OCI-LY7 (cell line): ENCODE measurements around the gene EPB41L1. TPM values are rescaled to one million over a fixed set of nuclear protein-coding genes. Genes with fewer than 3 reads are reported as not detected.

Source experiments
- BruUV-seq: library from RNA; stranded (reverse); fragments of 400-500 nt; replicated peaks from 2 replicates; lab custom pipeline; 2021; lab: Mats Ljungman, UMichigan
- CTCF ChIA-PET: fragments of 300-600 bp; sonication (Branson Sonifier 250); formaldehyde crosslinking; loops from one replicate; lab custom pipeline; 2022; ENCODE audit warnings: antibody characterized with exemption; ENCODE audit not compliant: unreplicated experiment; lab: Charles Lee
- POLR2A ChIA-PET: fragments of 300-600 bp; sonication (Branson Sonifier 250); formaldehyde crosslinking; loops from one replicate; lab custom pipeline; 2022; ENCODE audit warnings: antibody characterized with exemption; lab: Charles Lee
- DNase-seq: peaks from one replicate; pipeline ENCODE4 v3.0.0-alpha.2; 2015; ENCODE audit warnings: low spot score
- H2AFZ ChIP-seq: fragments of 200-600 bp; sonication (generic), shearing (Covaris generic); 2 replicates; pipeline ENCODE4 v1.6.1; 2014; ENCODE audit warnings: mild to moderate bottlenecking, antibody characterized with exemption, low read length, moderate library complexity
- H3K27ac ChIP-seq: fragments of 200-600 bp; sonication (generic); 2 replicates; pipeline ENCODE4 v1.5.1; 2014; ENCODE audit warnings: mixed run types, low read depth, mild to moderate bottlenecking, moderate library complexity, low read length, inconsistent platforms; ENCODE audit not compliant: poor library complexity, severe bottlenecking
- H3K36me3 ChIP-seq: fragments of 200-600 bp; sonication (generic); 2 replicates; pipeline ENCODE4 v1.6.1; 2014; ENCODE audit warnings: mild to moderate bottlenecking, antibody characterized with exemption, low read length, moderate library complexity, mixed read lengths; ENCODE audit not compliant: insufficient read depth
- H3K4me1 ChIP-seq: fragments of 200-600 bp; sonication (generic); 2 replicates; pipeline ENCODE4 v1.5.1; 2014; ENCODE audit warnings: mild to moderate bottlenecking, low read length; ENCODE audit not compliant: insufficient read depth, poor library complexity, severe bottlenecking
- H3K4me2 ChIP-seq: fragments of 200-600 bp; sonication (generic); 2 replicates; pipeline ENCODE4 v1.6.1; 2014; ENCODE audit warnings: mild to moderate bottlenecking, low read length
- H3K4me3 ChIP-seq: fragments of 200-600 bp; sonication (generic); 2 replicates; pipeline ENCODE4 v1.5.1; 2014; ENCODE audit warnings: mild to moderate bottlenecking, low read depth, low read length; ENCODE audit not compliant: poor library complexity, severe bottlenecking
- H3K79me2 ChIP-seq: fragments of 200-600 bp; sonication (generic); 2 replicates; pipeline ENCODE4 v1.6.1; 2016; ENCODE audit warnings: low read depth, mild to moderate bottlenecking, low read length, moderate library complexity, mixed read lengths; ENCODE audit not compliant: insufficient read depth
- H3K9me2 ChIP-seq: fragments of 200-600 bp; sonication (generic); 2 replicates; pipeline ENCODE4 v1.6.1; 2016; ENCODE audit warnings: mild to moderate bottlenecking, low read length, mixed read lengths; ENCODE audit not compliant: insufficient read depth
- H3K9me3 ChIP-seq: fragments of 200-600 bp; sonication (generic); 2 replicates; pipeline ENCODE4 v1.6.1; 2014; ENCODE audit warnings: mild to moderate bottlenecking, mixed run types, low read length, mixed read lengths
- H4K20me1 ChIP-seq: fragments of 200-600 bp; sonication (generic); 2 replicates; pipeline ENCODE4 v1.6.1; 2014; ENCODE audit warnings: mild to moderate bottlenecking, antibody characterized with exemption, low read length, moderate library complexity, mixed read lengths; ENCODE audit not compliant: insufficient read depth
- CTCF ChIP-seq: fragments of 200-600 bp; sonication (generic); conservative IDR thresholded peaks from 2 replicates; pipeline ENCODE4 v1.5.1; 2014; ENCODE audit warnings: mild to moderate bottlenecking, antibody characterized with exemption, low read length, moderate library complexity, mixed read lengths
- EZH2phosphoT487 ChIP-seq: fragments of 200-600 bp; sonication (generic); IDR thresholded peaks from 2 replicates; pipeline ENCODE4 v1.6.1; 2018; ENCODE audit warnings: low read depth, borderline replicate concordance, mild to moderate bottlenecking, mixed run types, antibody characterized with exemption, low read length, moderate library complexity, mixed read lengths
- intact Hi-C: fragments of 100-400 bp; cut with micrococcal nuclease; formaldehyde crosslinking; loops from one replicate; pipeline ENCODE4 v1.10.0; 2022; ENCODE audit not compliant: unreplicated experiment
- total RNA-seq, 2 experiments: library from RNA; depleted of rRNA in 1 of 2; stranded (reverse); fragments of >200 nt in 1 of 2; shearing (Covaris generic) in 1 of 2; gene quantifications; 2 replicates each; pipeline ENCODE4 v1.2.3, GENCODE V29; 2014 to 2022

The EPB41L1 gene
- total RNA-seq, 2 experiments from 2014 or later: 0.54 to 1.6 TPM

GRCh38 chr20:36216314-36217025, 61.9 kb downstream of the EPB41L1 start:
- CTCF ChIA-PET: interaction anchor here (0.7 kb wide), 1 partner anchor 223 kb away, joined by 3 read pairs; no protein-coding TSS in a partner anchor

GRCh38 chr20:36217226-36217625, 62.7 kb downstream of the EPB41L1 start:
- BruUV-seq: no TSS peak
- no peak overlapping the region for H3K4me2 ChIP-seq
- POLR2A ChIA-PET: no interaction called here
- intact Hi-C loops: no loop called here
- no peak for DNase-seq
- no peak overlapping the region for H3K4me3 ChIP-seq
- no peaks in the 10 kb centered on the region for H3K9me3 ChIP-seq
- H3K79me2 ChIP-seq: no peaks in the 10 kb centered on the region
- no peaks in the 10 kb centered on the region for H4K20me1 ChIP-seq
- H3K9me2 ChIP-seq: no peaks in the 10 kb centered on the region
- TF ChIP-seq CTCF: no peak; the same call in 1 of the 2 replicates
- no peak for TF ChIP-seq EZH2phosphoT487
- CTCF ChIA-PET: no interaction called here
- no peaks in the 10 kb centered on the region for H3K36me3 ChIP-seq
- H3K4me1 ChIP-seq: no peaks in the 10 kb centered on the region
- no peak overlapping the region for H2AFZ ChIP-seq
- H3K27ac ChIP-seq: no peak overlapping the region

More at GRCh38 chr20:36216314-36217025, 61.9 kb downstream of the EPB41L1 start:
- Histone ChIP-seq H2AFZ (no peak overlapping the region), H4K20me1 (no peaks in the 10 kb centered on the region), H3K9me3 (no peaks in the 10 kb centered on the region), H3K4me2 (no peak overlapping the region), H3K4me1 (no peaks in the 10 kb centered on the region), H3K36me3 (no peaks in the 10 kb centered on the region), H3K4me3 (no peak overlapping the region), H3K27ac (no peak overlapping the region), H3K79me2 (no peaks in the 10 kb centered on the region), H3K9me2 (no peaks in the 10 kb centered on the region)
- BruUV-seq: no TSS peak
- TF ChIP-seq CTCF (no peak), EZH2phosphoT487 (no peak)
- intact Hi-C loops: no loop called here
- no peak for DNase-seq
- POLR2A ChIA-PET: interaction anchor here (0.9 kb wide), 1 partner anchor 9 kb away, joined by 4 read pairs; no protein-coding TSS in a partner anchor

GRCh38 chr20:36218380-36219064, 64.0 kb downstream of the EPB41L1 start:
- Histone ChIP-seq H3K36me3 (no peaks in the 10 kb centered on the region), H3K9me2 (no peaks in the 10 kb centered on the region), H3K79me2 (no peaks in the 10 kb centered on the region), H4K20me1 (no peaks in the 10 kb centered on the region), H3K4me1 (no peaks in the 10 kb centered on the region), H3K4me3 (no peak overlapping the region), H3K27ac (no peak overlapping the region), H3K4me2 (no peak overlapping the region), H2AFZ (no peak overlapping the region), H3K9me3 (no peaks in the 10 kb centered on the region)
- intact Hi-C loops: no loop called here
- DNase-seq: no peak
- ChIA-PET CTCF (no interaction called here), POLR2A (no interaction called here)
- no TSS peak for BruUV-seq
- no peak for TF ChIP-seq EZH2phosphoT487
- TF ChIP-seq CTCF: no peak
